IMR-90 (cell line): ENCODE results near the gene SOX9. TPM values are rescaled to one million over a fixed set of nuclear protein-coding genes. Genes with fewer than 3 reads are reported as not detected.

Experiments
- ATAC-seq: fragments of 200-7000 bp; cut with Tn5 transposase; 2 replicates; pipeline ENCODE4 v1.9.1; 2020; ENCODE audit warnings: low read depth, mild to moderate bottlenecking, moderate library complexity
- BruUV-seq: library from RNA; stranded (reverse); fragments of 400-500 nt; replicated peaks from 2 replicates; lab custom pipeline; 2021; lab: Mats Ljungman, UMichigan
- CTCF ChIA-PET: fragments of 300-600 bp; formaldehyde crosslinking; extraction: SDS; loops from one replicate; lab custom pipeline; 2021; ENCODE audit warnings: antibody characterized with exemption; lab: Yijun Ruan, JAX
- POLR2A ChIA-PET: fragments of 300-600 bp; sonication (Branson Sonifier 250); formaldehyde crosslinking; loops from one replicate; lab custom pipeline; 2022; ENCODE audit warnings: antibody characterized with exemption; ENCODE audit not compliant: unreplicated experiment; lab: Charles Lee
- DNase-seq: peaks from one replicate; pipeline ENCODE4 v3.0.0; 2013
- H2AFZ ChIP-seq: replicated peaks from 2 replicates; pipeline ENCODE3; 2013; ENCODE audit warnings: low read length, mild to moderate bottlenecking; ENCODE audit not compliant: poor library complexity
- H2AK5ac ChIP-seq: 2 replicates; pipeline ENCODE4 v1.6.1; 2013; ENCODE audit warnings: low read depth, low read length, inconsistent platforms
- H2AK9ac ChIP-seq: replicated peaks from 2 replicates; pipeline ENCODE3; 2013; ENCODE audit warnings: mild to moderate bottlenecking, low read depth, low read length, moderate library complexity; ENCODE audit not compliant: poor library complexity
- H2BK120ac ChIP-seq: 2 replicates; pipeline ENCODE4 v1.6.1; 2013; ENCODE audit warnings: low read depth, low read length, inconsistent platforms
- H2BK15ac ChIP-seq: 3 replicates; pipeline ENCODE4 v1.6.1; 2013; ENCODE audit warnings: low read depth, low read length, inconsistent platforms
- H2BK20ac ChIP-seq: 2 replicates; pipeline ENCODE4 v1.6.1; 2013; ENCODE audit warnings: low read depth, mild to moderate bottlenecking, inconsistent platforms, low read length, moderate library complexity
- H2BK5ac ChIP-seq: 2 replicates; pipeline ENCODE4 v1.6.1; 2013; ENCODE audit warnings: mild to moderate bottlenecking, low read depth, low read length, inconsistent platforms; ENCODE audit not compliant: poor library complexity, severe bottlenecking
- H3K14ac ChIP-seq: replicated peaks from 2 replicates; pipeline ENCODE4 v1.6.1; 2013; ENCODE audit warnings: low read depth, low read length, inconsistent platforms
- H3K18ac ChIP-seq: 2 replicates; pipeline ENCODE4 v1.6.1; 2013; ENCODE audit warnings: low read depth, low read length, control low read depth
- H3K23ac ChIP-seq: 2 replicates; pipeline ENCODE4 v1.6.1; 2013; ENCODE audit warnings: low read depth, low read length, inconsistent platforms
- H3K27ac ChIP-seq: 2 replicates; pipeline ENCODE4 v1.5.1; 2013; ENCODE audit warnings: mild to moderate bottlenecking, control low read depth, low read length; ENCODE audit not compliant: insufficient read depth
- H3K27me3 ChIP-seq: 2 replicates; pipeline ENCODE4 v1.6.1; 2013; ENCODE audit warnings: low read length; ENCODE audit not compliant: control insufficient read depth, insufficient read depth
- H3K36me3 ChIP-seq: 2 replicates; pipeline ENCODE4 v1.6.1; 2013; ENCODE audit warnings: low read length, mixed read lengths; ENCODE audit not compliant: control insufficient read depth, insufficient read depth
- H3K4ac ChIP-seq: 2 replicates; pipeline ENCODE4 v1.6.1; 2013; ENCODE audit warnings: low read depth, low read length, inconsistent platforms
- H3K4me1 ChIP-seq: 2 replicates; pipeline ENCODE4 v1.6.1; 2013; ENCODE audit warnings: low read length, mixed read lengths; ENCODE audit not compliant: control insufficient read depth, insufficient read depth
- H3K4me2 ChIP-seq: 2 replicates; pipeline ENCODE4 v1.6.1; 2013; ENCODE audit warnings: low read depth, mild to moderate bottlenecking, control low read depth, low read length, moderate library complexity
- H3K4me3 ChIP-seq: 2 replicates; pipeline ENCODE4 v1.5.1; 2013; ENCODE audit warnings: low read depth, mild to moderate bottlenecking, control low read depth, low read length, moderate library complexity; ENCODE audit not compliant: insufficient read depth
- H3K56ac ChIP-seq: 2 replicates; pipeline ENCODE4 v1.6.1; 2013; ENCODE audit warnings: low read length, inconsistent platforms; ENCODE audit not compliant: insufficient read depth; ENCODE audit errors: extremely low read depth
- H3K79me1 ChIP-seq, 2 experiments: 2 replicates each; pipeline ENCODE4 v1.6.1; 2013; ENCODE audit warnings: low read length in 2 of 2, inconsistent platforms in 1 of 2, low read depth in 1 of 2
- H3K9ac ChIP-seq: 2 replicates; pipeline ENCODE4 v1.6.1; 2013; ENCODE audit warnings: low read depth, low read length, control low read depth
- H3K9me1 ChIP-seq: 2 replicates; pipeline ENCODE4 v1.6.1; 2013; ENCODE audit warnings: low read length, inconsistent platforms; ENCODE audit not compliant: insufficient read depth
- H3K9me3 ChIP-seq: 2 replicates; pipeline ENCODE4 v1.6.1; 2013; ENCODE audit warnings: low read length; ENCODE audit not compliant: control insufficient read depth, insufficient read depth
- H4K20me1 ChIP-seq: 2 replicates; pipeline ENCODE4 v1.6.1; 2013; ENCODE audit warnings: low read length, inconsistent platforms; ENCODE audit not compliant: insufficient read depth
- H4K5ac ChIP-seq: 2 replicates; pipeline ENCODE4 v1.6.1; 2013; ENCODE audit warnings: mild to moderate bottlenecking, low read depth, low read length, control low read depth
- H4K8ac ChIP-seq, 2 experiments: 2 replicates each; pipeline ENCODE4 v1.6.1; 2013; ENCODE audit warnings: low read depth in 2 of 2, low read length in 2 of 2, control low read depth in 1 of 2, inconsistent platforms in 1 of 2
- H4K91ac ChIP-seq: 2 replicates; pipeline ENCODE4 v1.6.1; 2013; ENCODE audit warnings: low read depth, low read length, inconsistent platforms; ENCODE audit not compliant: insufficient read depth
- BHLHE40 ChIP-seq: fragments of 150-350 bp; IDR thresholded peaks from 2 replicates; pipeline ENCODE4 v1.6.1; 2016; ENCODE audit warnings: mild to moderate bottlenecking, low read depth, low read length
- CEBPB ChIP-seq: IDR thresholded peaks from 2 replicates; pipeline ENCODE4 v1.6.1; 2012; ENCODE audit warnings: low read depth, low read length, improper control_type of control experiment
- CHD1 ChIP-seq: IDR thresholded peaks from 2 replicates; pipeline ENCODE4 v1.6.1; 2012; ENCODE audit warnings: low read depth, low read length, improper control_type of control experiment
- ELK1 ChIP-seq: fragments of 150-350 bp; IDR thresholded peaks from 2 replicates; pipeline ENCODE4 v1.6.1; 2016; ENCODE audit warnings: low read depth, mild to moderate bottlenecking, low read length, moderate library complexity, borderline replicate concordance
- FOS ChIP-seq: fragments of 150-350 bp; IDR thresholded peaks from 2 replicates; pipeline ENCODE4 v1.6.1; 2016; ENCODE audit warnings: low read depth, low read length
- MAFK ChIP-seq: IDR thresholded peaks from 2 replicates; pipeline ENCODE4 v1.6.1; 2012; ENCODE audit warnings: low read depth, low read length, improper control_type of control experiment
- MAZ ChIP-seq: IDR thresholded peaks from 2 replicates; pipeline ENCODE4 v1.6.1; 2012; ENCODE audit warnings: low read depth, mild to moderate bottlenecking, low read length, improper control_type of control experiment, moderate library complexity, borderline replicate concordance
- MXI1 ChIP-seq: IDR thresholded peaks from 2 replicates; pipeline ENCODE4 v1.6.1; 2012; ENCODE audit warnings: low read depth, mild to moderate bottlenecking, low read length, moderate library complexity, borderline replicate concordance
- NFE2L2 ChIP-seq: fragments of 150-350 bp; IDR thresholded peaks from 2 replicates; pipeline ENCODE4 v1.6.1; 2016; ENCODE audit warnings: low read depth, mild to moderate bottlenecking, low read length
- POLR2A ChIP-seq: IDR thresholded peaks from 2 replicates; pipeline ENCODE4 v1.6.1; 2012; ENCODE audit warnings: mild to moderate bottlenecking, low read depth, low read length
- RAD21 ChIP-seq: IDR thresholded peaks from 2 replicates; pipeline ENCODE4 v1.6.1; 2012; ENCODE audit warnings: low read length, improper control_type of control experiment
- RCOR1 ChIP-seq: IDR thresholded peaks from 2 replicates; pipeline ENCODE4 v1.6.1; 2012; ENCODE audit warnings: mild to moderate bottlenecking, low read length, improper control_type of control experiment; ENCODE audit not compliant: insufficient replicate concordance
- RFX5 ChIP-seq: IDR thresholded peaks from 2 replicates; pipeline ENCODE4 v1.8.0; 2012; ENCODE audit warnings: low read depth, mild to moderate bottlenecking, low read length, moderate library complexity
- SMC3 ChIP-seq: fragments of 150-350 bp; IDR thresholded peaks from 2 replicates; pipeline ENCODE4 v1.6.1; 2016; ENCODE audit warnings: low read depth, mild to moderate bottlenecking, antibody characterized with exemption, low read length, moderate library complexity
- USF2 ChIP-seq: fragments of 150-350 bp; IDR thresholded peaks from 2 replicates; pipeline ENCODE4 v1.6.1; 2017; ENCODE audit warnings: mild to moderate bottlenecking, antibody characterized with exemption, low read length, low read depth
- WGBS, 2 experiments: methylation state at CpG; one replicate each; pipeline versions ENCODE4 v1.1.5 to v1.1.7; 2013; ENCODE audit warnings: missing lambda C conversion rate in 2 of 2; ENCODE audit not compliant: insufficient read length in 1 of 2; ENCODE audit errors: extremely low coverage in 2 of 2; 5-methylcytosine and 5-hydroxymethylcytosine counted together
- dilution Hi-C: fragments of 300-500 bp; cut with HindIII; formaldehyde crosslinking; loops from one replicate; pipeline ENCODE4 v1.14.3; 2018; ENCODE audit warnings: low sequenced_read_pairs; ENCODE audit not compliant: unreplicated experiment
- in situ Hi-C: fragments of 300-500 bp; cut with MboI; formaldehyde crosslinking; loops from 3 replicates; pipeline ENCODE4 v1.14.3; 2019; ENCODE audit warnings: low sequenced_read_pairs, inconsistent platforms, mixed read lengths
- intact Hi-C: fragments of 100-400 bp; cut with micrococcal nuclease; formaldehyde crosslinking; loops from 2 replicates; pipeline ENCODE4 v1.10.0; 2022
- polyA plus RNA-seq, 3 experiments: library from polyadenylated mRNA; depleted of rRNA; stranded (reverse); fragments of >200 nt; gene quantifications; 2 replicates each; pipeline ENCODE4 v1.2.3, GENCODE V29; 2012; ENCODE audit warnings: low replicate concordance in 1 of 3
- total RNA-seq: library from RNA; depleted of rRNA; stranded (reverse); fragments of >200 nt; gene quantifications from 2 replicates; pipeline ENCODE4 v1.2.3, GENCODE V29; 2012
- TF ChIP-seq, protein P1 (sequence below): conservative IDR thresholded peaks from 2 replicates; pipeline ENCODE4 v1.5.1; 2012; ENCODE audit warnings: mild to moderate bottlenecking, low read depth, low read length, improper control_type of control experiment

Gene SOX9
- total and polyA plus RNA-seq, 2 of the 4 experiments (the other 2 are of a cell fraction), result 4.1 to 12.7 TPM

- Histone ChIP-seq H3K27me3 (no peaks in the 10 kb centered on the region), H3K79me1 (no peaks in the 10 kb centered on the region), H2AK9ac (no peak overlapping the region), H3K56ac (no peak overlapping the region), H3K9ac (no peak overlapping the region), H3K36me3 (no peaks in the 10 kb centered on the region), H2BK20ac (no peak overlapping the region), H2AFZ (no peak overlapping the region), H4K20me1 (no peaks in the 10 kb centered on the region), H3K14ac (no peak overlapping the region), H2BK15ac (no peak overlapping the region), H3K4ac (no peak overlapping the region), H4K8ac (no peak overlapping the region), H2AK5ac (peak overlapping the region; percentile 40; the same call in 1 of the 2 replicates), H3K9me1 (0 out of 2 replicates have a peak, but pooled peaks cover 3% of the 10 kb centered on the region), H3K23ac (no peak overlapping the region), H3K27ac (no peak overlapping the region), H4K5ac (no peak overlapping the region), H3K4me3 (no peak overlapping the region), H3K4me2 (no peak overlapping the region), H3K9me3 (no peaks in the 10 kb centered on the region), H2BK5ac (no peak overlapping the region), H2BK120ac (no peak overlapping the region), H3K4me1 (peaks cover 3% of the 10 kb centered on the region), H4K91ac (no peak overlapping the region), H3K18ac (no peak overlapping the region)
- CTCF ChIA-PET, result no interaction called here
- TF ChIP-seq RAD21 (no peak), USF2 (no peak), ELK1 (no peak), BHLHE40 (no peak), NFE2L2 (no peak), RFX5 (no peak), CEBPB (no peak), FOS (no peak), POLR2A (no peak), MAFK (no peak), CHD1 (no peak), MXI1 (no peak), RCOR1 (no peak), MAZ (no peak), SMC3 (no peak)
- TF ChIP-seq, protein P1, sequence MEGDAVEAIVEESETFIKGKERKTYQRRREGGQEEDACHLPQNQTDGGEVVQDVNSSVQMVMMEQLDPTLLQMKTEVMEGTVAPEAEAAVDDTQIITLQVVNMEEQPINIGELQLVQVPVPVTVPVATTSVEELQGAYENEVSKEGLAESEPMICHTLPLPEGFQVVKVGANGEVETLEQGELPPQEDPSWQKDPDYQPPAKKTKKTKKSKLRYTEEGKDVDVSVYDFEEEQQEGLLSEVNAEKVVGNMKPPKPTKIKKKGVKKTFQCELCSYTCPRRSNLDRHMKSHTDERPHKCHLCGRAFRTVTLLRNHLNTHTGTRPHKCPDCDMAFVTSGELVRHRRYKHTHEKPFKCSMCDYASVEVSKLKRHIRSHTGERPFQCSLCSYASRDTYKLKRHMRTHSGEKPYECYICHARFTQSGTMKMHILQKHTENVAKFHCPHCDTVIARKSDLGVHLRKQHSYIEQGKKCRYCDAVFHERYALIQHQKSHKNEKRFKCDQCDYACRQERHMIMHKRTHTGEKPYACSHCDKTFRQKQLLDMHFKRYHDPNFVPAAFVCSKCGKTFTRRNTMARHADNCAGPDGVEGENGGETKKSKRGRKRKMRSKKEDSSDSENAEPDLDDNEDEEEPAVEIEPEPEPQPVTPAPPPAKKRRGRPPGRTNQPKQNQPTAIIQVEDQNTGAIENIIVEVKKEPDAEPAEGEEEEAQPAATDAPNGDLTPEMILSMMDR, result no peak
- 88% methylated on average over 1 of the region's 1 CpG; no CpG with 5 or more reads in 1 of the 2 experiments for WGBS, 2 experiments
- no peak for ATAC-seq
- intact Hi-C loops, result no loop called here
- DNase-seq, result no peak
- POLR2A ChIA-PET, result no interaction called here
- dilution Hi-C loops, result no loop called here
- no TSS peak for BruUV-seq
- in situ Hi-C loops, result loop anchor here (10.0 kb wide), 1 partner anchor 618 kb away; no protein-coding TSS in a partner anchor
These were observed 18.5 kb upstream of the SOX9 start for GRCh38 chr17:72102366-72102765.
